CD4-positive, alpha-beta T cell (primary cell): ENCODE measurements around the gene SALL1. TPM values are rescaled to one million over a fixed set of nuclear protein-coding genes. Genes with fewer than 3 reads are reported as not detected.

Experiments used
- ATAC-seq: fragments of 200-7000 bp; cut with Tn5 transposase; one replicate; pipeline ENCODE4 v1.10.0; 2022; ENCODE audit warnings: mild to moderate bottlenecking; ENCODE audit not compliant: poor library complexity
- CTCF ChIA-PET: fragments of 350-600 bp; sonication (Branson Sonifier 250); formaldehyde crosslinking; loops from one replicate; lab custom pipeline; 2021; ENCODE audit warnings: antibody characterized with exemption, inconsistent platforms; lab: Charles Lee
- POLR2A ChIA-PET: fragments of 350-600 bp; sonication (Branson Sonifier 250); formaldehyde crosslinking; loops from one replicate; lab custom pipeline; 2021; ENCODE audit warnings: antibody characterized with exemption, inconsistent platforms; lab: Charles Lee
- DNase-seq, 14 experiments: peaks; one replicate each; pipeline ENCODE4 v3.0.0-alpha.2; 2013 to 2020; ENCODE audit warnings: mixed read lengths in 2 of 14
- H3K27ac ChIP-seq, 2 donors: one replicate each; pipeline versions ENCODE4 v1.5.1 to v1.7.0; 2013; ENCODE audit warnings: low read length in 2 of 2, low read depth in 1 of 2, mild to moderate bottlenecking in 1 of 2
- H3K27me3 ChIP-seq, 2 experiments: 1 replicate in 1 of 2; 2 replicates in 1 of 2; pipeline versions ENCODE4 v1.6.1 to v1.7.0; 2013; ENCODE audit warnings: low read length in 2 of 2, control low read depth in 1 of 2, mild to moderate bottlenecking in 1 of 2, moderate library complexity in 1 of 2; ENCODE audit not compliant: insufficient read depth in 2 of 2, control insufficient read depth in 1 of 2
- H3K36me3 ChIP-seq: one replicate; pipeline ENCODE4 v1.6.1; 2013; ENCODE audit warnings: low read length, control low read depth; ENCODE audit not compliant: insufficient read depth
- H3K4me1 ChIP-seq: one replicate; pipeline ENCODE4 v1.6.1; 2013; ENCODE audit warnings: low read length, control low read depth; ENCODE audit not compliant: insufficient read depth
- H3K4me3 ChIP-seq: one replicate; pipeline ENCODE4 v1.5.1; 2013; ENCODE audit warnings: mild to moderate bottlenecking, low read length, moderate library complexity
- H3K9me3 ChIP-seq, 2 experiments: 1 replicate in 1 of 2; 2 replicates in 1 of 2; pipeline versions ENCODE4 v1.6.1 to v1.7.0; 2013; ENCODE audit warnings: low read length in 2 of 2, mild to moderate bottlenecking in 2 of 2, control low read depth in 1 of 2, moderate library complexity in 1 of 2; ENCODE audit not compliant: control insufficient read depth in 1 of 2, insufficient read depth in 1 of 2
- H3K27ac Mint-ChIP-seq: one replicate; pipeline ENCODE4 v1.8.0; 2020; ENCODE audit warnings: mixed read lengths
- H3K27me3 Mint-ChIP-seq: one replicate; pipeline ENCODE4 v1.8.0; 2021; ENCODE audit warnings: mixed read lengths
- H3K36me3 Mint-ChIP-seq: one replicate; pipeline ENCODE4 v1.8.0; 2021; ENCODE audit warnings: low read depth, mixed read lengths
- H3K4me1 Mint-ChIP-seq: one replicate; pipeline ENCODE4 v1.8.0; 2021; ENCODE audit warnings: low read depth, mixed read lengths
- H3K4me3 Mint-ChIP-seq: one replicate; pipeline ENCODE4 v1.8.0; 2020; ENCODE audit warnings: mild to moderate bottlenecking, mixed read lengths
- H3K9me3 Mint-ChIP-seq: one replicate; pipeline ENCODE4 v1.8.0; 2020; ENCODE audit warnings: mixed read lengths
- CTCF ChIP-seq: fragments of 200-600 bp; IDR thresholded peaks from one replicate; pipeline ENCODE4 v1.8.0; 2022; ENCODE audit warnings: antibody characterized with exemption, mild to moderate bottlenecking
- intact Hi-C, 2 experiments: fragments of 100-400 bp; cut with DNase I in 1 of 2; cut with micrococcal nuclease in 1 of 2; formaldehyde crosslinking; loops; one replicate each; pipeline versions ENCODE4 v1.15.1 to v1.9.0; 2023 to 2025; cut with DNase I, micrococcal nuclease
- total RNA-seq, 174 experiments: library from RNA in 2 of 174; stranded (reverse) in 2 of 174; gene quantifications; one replicate each; pipeline ENCODE4 v1.2.3 and lab custom pipeline; 2021 to 2026

The SALL1 gene
- total RNA-seq, 2 experiments from 2014 or later = not detected

DNA sequence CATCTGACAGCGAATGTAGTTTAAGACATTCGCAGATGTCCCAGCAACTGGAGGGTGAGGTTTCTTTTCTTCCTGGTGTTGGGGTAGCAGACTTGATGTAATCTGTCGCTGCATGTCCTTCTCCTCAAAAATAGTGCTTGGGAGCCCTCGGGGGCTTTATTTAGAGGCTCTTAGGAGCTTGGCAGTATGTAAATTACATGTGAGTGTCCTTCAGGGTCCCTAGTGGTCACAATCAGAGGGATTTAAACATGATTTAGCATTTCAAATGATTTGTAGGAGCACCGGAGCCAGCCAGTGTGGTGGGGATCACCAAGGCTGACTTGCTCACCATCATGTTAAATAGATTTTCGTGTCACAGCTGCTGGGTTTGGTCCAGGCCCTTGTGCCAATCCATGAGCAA lies 8.8 kb upstream of the SALL1 start:
- Histone ChIP-seq H3K4me1 (no peaks in the 10 kb centered on the region), H3K36me3 (no peaks in the 10 kb centered on the region), H3K27me3 (peaks cover 28 to 30% of the 10 kb centered on the region in 2 experiments), H3K27ac (no peak overlapping the region), H3K9me3 (peaks cover 0 to 11% of the 10 kb centered on the region in 2 experiments), H3K4me3 (no peak overlapping the region)
- no peak overlapping the region for H3K27ac Mint-ChIP-seq
- no peak overlapping the region for H3K4me3 Mint-ChIP-seq
- intact Hi-C loops = no loop called here
- ChIA-PET CTCF (no interaction called here), POLR2A (no interaction called here)
- H3K27me3 Mint-ChIP-seq = peaks cover 60% of the 10 kb centered on the region
- ATAC-seq = no peak
- no peak for TF ChIP-seq CTCF
- H3K9me3 Mint-ChIP-seq = no peaks in the 10 kb centered on the region
- no peaks in the 10 kb centered on the region for H3K4me1 Mint-ChIP-seq
- no peaks in the 10 kb centered on the region for H3K36me3 Mint-ChIP-seq
- no peak for DNase-seq

- Histone ChIP-seq H3K4me1 (no peaks in the 10 kb centered on the region), H3K9me3 (peaks cover 0 to 17% of the 10 kb centered on the region in 2 experiments), H3K36me3 (no peaks in the 10 kb centered on the region), H3K27me3 (peaks cover 33 to 36% of the 10 kb centered on the region in 2 experiments), H3K4me3 (no peak overlapping the region), H3K27ac (no peak overlapping the region)
- no peak overlapping the region for H3K27ac Mint-ChIP-seq
- H3K4me1 Mint-ChIP-seq = no peaks in the 10 kb centered on the region
- no peak for ATAC-seq
- peaks cover 63% of the 10 kb centered on the region for H3K27me3 Mint-ChIP-seq
- no peak overlapping the region for H3K4me3 Mint-ChIP-seq
- POLR2A ChIA-PET = no interaction called here
- H3K9me3 Mint-ChIP-seq = no peaks in the 10 kb centered on the region
- CTCF ChIA-PET = no interaction called here
- no peak for DNase-seq
- no peak for TF ChIP-seq CTCF
- H3K36me3 Mint-ChIP-seq = no peaks in the 10 kb centered on the region
- intact Hi-C loops = no loop called here
These were observed 8.2 kb upstream of the SALL1 start for GRCh38 chr16:51159296-51159695.

- H3K4me3 ChIP-seq = no peak overlapping the region
- H3K4me1 Mint-ChIP-seq = peaks cover 12% of the 10 kb centered on the region
- ChIA-PET POLR2A (no interaction called here), CTCF (no interaction called here)
- H3K9me3 Mint-ChIP-seq = no peaks in the 10 kb centered on the region
- H3K27ac ChIP-seq = no peak overlapping the region
- DNase-seq (no peak), ATAC-seq (no peak)
- no peak for TF ChIP-seq CTCF
- H3K36me3 ChIP-seq = no peaks in the 10 kb centered on the region
- no peak overlapping the region for H3K27ac Mint-ChIP-seq
- H3K9me3 ChIP-seq = peaks cover 0 to 31% of the 10 kb centered on the region in 2 experiments
- H3K4me1 ChIP-seq = no peaks in the 10 kb centered on the region
- no peak overlapping the region for H3K4me3 Mint-ChIP-seq
- H3K27me3 Mint-ChIP-seq = peaks cover 79% of the 10 kb centered on the region
- intact Hi-C loops = no loop called here
- no peaks in the 10 kb centered on the region for H3K36me3 Mint-ChIP-seq
- H3K27me3 ChIP-seq = peaks cover 45 to 52% of the 10 kb centered on the region in 2 experiments
These were observed 6.6 kb upstream of the SALL1 start for GRCh38 chr16:51157698-51158097.
